H9 (cell line): ENCODE measurements around the gene HS6ST3. TPM values are rescaled to one million over a fixed set of nuclear protein-coding genes. Genes with fewer than 3 reads are reported as not detected.

ENCODE experiments used
- DNase-seq: peaks from one replicate; pipeline ENCODE4 v3.0.0-alpha.2; 2017
- H2AFZ ChIP-seq: one replicate; pipeline ENCODE4 v1.6.1; 2013; ENCODE audit warnings: mild to moderate bottlenecking, low read length, control low read depth, moderate library complexity
- H2AK5ac ChIP-seq: 2 replicates; pipeline ENCODE4 v1.6.1; 2013; ENCODE audit warnings: low read length, control low read depth, mixed read lengths; ENCODE audit not compliant: insufficient read length
- H2BK120ac ChIP-seq: one replicate; pipeline ENCODE4 v1.6.1; 2013; ENCODE audit warnings: low read depth, mild to moderate bottlenecking, low read length, control low read depth, inconsistent platforms; ENCODE audit not compliant: poor library complexity, severe bottlenecking
- H2BK12ac ChIP-seq: 2 replicates; pipeline ENCODE4 v1.6.1; 2013; ENCODE audit warnings: low read length, control low read depth, mixed read lengths, low read depth; ENCODE audit not compliant: insufficient read length
- H2BK15ac ChIP-seq: 2 replicates; pipeline ENCODE4 v1.6.1; 2013; ENCODE audit warnings: low read depth, low read length, control low read depth
- H2BK20ac ChIP-seq: one replicate; pipeline ENCODE4 v1.6.1; 2013; ENCODE audit warnings: low read depth, mild to moderate bottlenecking, low read length, control low read depth, inconsistent platforms; ENCODE audit not compliant: poor library complexity, severe bottlenecking
- H2BK5ac ChIP-seq: 2 replicates; pipeline ENCODE4 v1.6.1; 2013; ENCODE audit warnings: low read length, control low read depth, mixed read lengths; ENCODE audit not compliant: insufficient read length
- H3K14ac ChIP-seq: 2 replicates; pipeline ENCODE4 v1.6.1; 2013; ENCODE audit warnings: low read length, control low read depth; ENCODE audit not compliant: insufficient read depth
- H3K18ac ChIP-seq: 2 replicates; pipeline ENCODE4 v1.6.1; 2013; ENCODE audit warnings: low read depth, mild to moderate bottlenecking, mixed read lengths, low read length, control low read depth; ENCODE audit not compliant: insufficient read length
- H3K23ac ChIP-seq: 2 replicates; pipeline ENCODE4 v1.6.1; 2013; ENCODE audit warnings: low read length, control low read depth, mixed read lengths, low read depth; ENCODE audit not compliant: insufficient read length
- H3K23me2 ChIP-seq: 2 replicates; pipeline ENCODE4 v1.6.1; 2013; ENCODE audit warnings: low read depth, mild to moderate bottlenecking, mixed read lengths, low read length, control low read depth; ENCODE audit not compliant: insufficient read length, poor library complexity, severe bottlenecking
- H3K27ac ChIP-seq: 2 replicates; pipeline ENCODE4 v1.5.1; 2013; ENCODE audit warnings: low read length, control low read depth, mixed read lengths, low read depth; ENCODE audit not compliant: insufficient read length
- H3K27me3 ChIP-seq: 2 replicates; pipeline ENCODE4 v1.6.1; 2013; ENCODE audit warnings: low read length, control low read depth, inconsistent platforms; ENCODE audit not compliant: insufficient read depth
- H3K4ac ChIP-seq: 2 replicates; pipeline ENCODE4 v1.6.1; 2013; ENCODE audit warnings: low read depth, mild to moderate bottlenecking, control low read depth, inconsistent platforms, low read length, moderate library complexity
- H3K4me1 ChIP-seq: 2 replicates; pipeline ENCODE4 v1.6.1; 2013; ENCODE audit warnings: low read length, control low read depth, inconsistent platforms; ENCODE audit not compliant: insufficient read depth
- H3K4me2 ChIP-seq: 2 replicates; pipeline ENCODE4 v1.6.1; 2013; ENCODE audit warnings: low read length, control low read depth, mixed read lengths; ENCODE audit not compliant: insufficient read length, insufficient read depth
- H3K56ac ChIP-seq: 2 replicates; pipeline ENCODE4 v1.6.1; 2013; ENCODE audit warnings: low read depth, mild to moderate bottlenecking, mixed read lengths, low read length, control low read depth; ENCODE audit not compliant: insufficient read length
- H3K79me1 ChIP-seq: 2 replicates; pipeline ENCODE4 v1.6.1; 2013; ENCODE audit warnings: low read depth, mild to moderate bottlenecking, moderate library complexity, low read length, control low read depth, inconsistent platforms; ENCODE audit not compliant: insufficient read depth, poor library complexity, severe bottlenecking
- H3K79me2 ChIP-seq: 2 replicates; pipeline ENCODE4 v1.6.1; 2013; ENCODE audit warnings: low read length, control low read depth, inconsistent platforms; ENCODE audit not compliant: insufficient read depth
- H3K9ac ChIP-seq: 2 replicates; pipeline ENCODE4 v1.6.1; 2013; ENCODE audit warnings: low read length, control low read depth, mixed read lengths; ENCODE audit not compliant: insufficient read length; ENCODE audit errors: extremely low read depth
- H3K9me3 ChIP-seq: one replicate; pipeline ENCODE4 v1.6.1; 2013; ENCODE audit warnings: low read depth, low read length, inconsistent platforms; ENCODE audit not compliant: control insufficient read depth
- H3T11ph ChIP-seq: one replicate; pipeline ENCODE4 v1.6.1; 2013; ENCODE audit warnings: mild to moderate bottlenecking, low read length, control low read depth, inconsistent platforms
- H4K20me1 ChIP-seq: one replicate; pipeline ENCODE4 v1.6.1; 2013; ENCODE audit not compliant: control insufficient read depth, insufficient read length, insufficient read depth
- H4K5ac ChIP-seq: 2 replicates; pipeline ENCODE4 v1.6.1; 2013; ENCODE audit warnings: low read depth, mild to moderate bottlenecking, mixed read lengths, low read length, control low read depth; ENCODE audit not compliant: insufficient read length
- H4K8ac ChIP-seq: replicated peaks from 2 replicates; pipeline ENCODE4 v1.6.1; 2013; ENCODE audit warnings: low read length, control low read depth, mixed read lengths, low read depth; ENCODE audit not compliant: insufficient read length
- H4K91ac ChIP-seq: 2 replicates; pipeline ENCODE4 v1.6.1; 2013; ENCODE audit warnings: low read depth, mild to moderate bottlenecking, moderate library complexity, mixed read lengths, low read length, control low read depth; ENCODE audit not compliant: insufficient read length
- H3K27ac Mint-ChIP-seq, 3 experiments: 2 replicates in 2 of 3; 3 replicates in 1 of 3; pipeline ENCODE4 v1.8.0; 2020 to 2021; ENCODE audit warnings: mixed read lengths in 3 of 3, mild to moderate bottlenecking in 1 of 3, moderate library complexity in 1 of 3
- H3K27me3 Mint-ChIP-seq: 2 replicates; pipeline ENCODE4 v1.8.0; 2021; ENCODE audit warnings: low read depth, mild to moderate bottlenecking, moderate library complexity, mixed read lengths
- H3K36me3 Mint-ChIP-seq, 3 experiments: 2 replicates in 2 of 3; 3 replicates in 1 of 3; pipeline ENCODE4 v1.8.0; 2020 to 2021; ENCODE audit warnings: low read depth in 3 of 3, mixed read lengths in 3 of 3; ENCODE audit not compliant: insufficient read depth in 1 of 3
- H3K4me1 Mint-ChIP-seq, 2 experiments: 2 replicates each; pipeline ENCODE4 v1.8.0; 2020; ENCODE audit warnings: mixed read lengths in 2 of 2
- H3K4me3 Mint-ChIP-seq, 2 experiments: 2 replicates in 1 of 2; 3 replicates in 1 of 2; pipeline ENCODE4 v1.8.0; 2020 to 2021; ENCODE audit warnings: mild to moderate bottlenecking in 2 of 2, mixed read lengths in 2 of 2, moderate library complexity in 1 of 2
- H3K9me3 Mint-ChIP-seq, 2 experiments: 2 replicates in 1 of 2; 3 replicates in 1 of 2; pipeline ENCODE4 v1.8.0; 2020; ENCODE audit warnings: mild to moderate bottlenecking in 2 of 2, mixed read lengths in 2 of 2, moderate library complexity in 1 of 2
- WGBS: extraction: QIAGEN DNeasy Blood & Tissue Kit; methylation state at CpG from one replicate; pipeline ENCODE4 v1.1.7; 2013; ENCODE audit warnings: missing lambda C conversion rate, low lambda C conversion rate, mixed read lengths; ENCODE audit not compliant: insufficient read length; ENCODE audit errors: extremely low coverage; 5-methylcytosine and 5-hydroxymethylcytosine counted together
- total RNA-seq: library from RNA; stranded (reverse); gene quantifications from 2 replicates; pipeline ENCODE4 v1.2.1, GENCODE V29; 2021
- TF ChIP-seq, protein P1 (sequence below): fragments of 200-600 bp; sonication (generic); conservative IDR thresholded peaks from 3 replicates; pipeline ENCODE4 v1.8.0; 2021; ENCODE audit warnings: antibody characterized with exemption, mild to moderate bottlenecking

The HS6ST3 gene
- total RNA-seq, 1 experiment from 2014 or later: 0.44 TPM

DNA sequence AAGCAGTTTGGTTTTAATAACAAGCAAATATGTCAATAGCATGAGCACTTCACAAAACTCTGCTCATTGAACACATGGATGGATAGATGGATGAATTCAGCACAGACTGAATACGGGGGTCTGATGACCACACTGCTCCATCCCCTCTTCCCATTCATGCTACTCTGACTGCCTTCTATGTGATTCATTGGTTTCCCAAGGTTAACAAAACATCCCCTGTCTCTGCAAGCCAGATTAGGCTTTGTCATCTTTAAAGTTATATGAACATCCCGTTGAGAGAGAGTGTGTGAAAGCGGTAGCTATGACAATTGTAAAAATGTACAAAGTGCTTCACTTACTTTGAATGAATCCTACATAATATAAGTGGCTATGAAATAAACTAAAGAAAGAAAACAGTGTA is 651.9 kb downstream of the HS6ST3 start:
- Histone ChIP-seq H3K9ac (no peak overlapping the region), H3K23ac (no peak overlapping the region), H3K4me1 (no peaks in the 10 kb centered on the region), H3K4me2 (no peak overlapping the region), H3K27ac (no peak overlapping the region), H3T11ph (no peak overlapping the region), H2BK20ac (no peak overlapping the region), H4K5ac (no peak overlapping the region), H3K18ac (no peak overlapping the region), H2BK5ac (no peak overlapping the region), H2BK120ac (no peak overlapping the region), H2AK5ac (no peak overlapping the region), H2AFZ (no peak overlapping the region), H4K91ac (no peak overlapping the region), H3K56ac (no peak overlapping the region), H2BK15ac (no peak overlapping the region), H3K9me3 (no peaks in the 10 kb centered on the region), H3K4ac (no peak overlapping the region), H4K8ac (no peak overlapping the region), H3K79me1 (no peaks in the 10 kb centered on the region), H4K20me1 (no peaks in the 10 kb centered on the region), H2BK12ac (no peak overlapping the region), H3K23me2 (no peaks in the 10 kb centered on the region), H3K14ac (no peak overlapping the region), H3K79me2 (no peaks in the 10 kb centered on the region), H3K27me3 (no peaks in the 10 kb centered on the region)
- DNase-seq: no peak
- TF ChIP-seq, protein P1, sequence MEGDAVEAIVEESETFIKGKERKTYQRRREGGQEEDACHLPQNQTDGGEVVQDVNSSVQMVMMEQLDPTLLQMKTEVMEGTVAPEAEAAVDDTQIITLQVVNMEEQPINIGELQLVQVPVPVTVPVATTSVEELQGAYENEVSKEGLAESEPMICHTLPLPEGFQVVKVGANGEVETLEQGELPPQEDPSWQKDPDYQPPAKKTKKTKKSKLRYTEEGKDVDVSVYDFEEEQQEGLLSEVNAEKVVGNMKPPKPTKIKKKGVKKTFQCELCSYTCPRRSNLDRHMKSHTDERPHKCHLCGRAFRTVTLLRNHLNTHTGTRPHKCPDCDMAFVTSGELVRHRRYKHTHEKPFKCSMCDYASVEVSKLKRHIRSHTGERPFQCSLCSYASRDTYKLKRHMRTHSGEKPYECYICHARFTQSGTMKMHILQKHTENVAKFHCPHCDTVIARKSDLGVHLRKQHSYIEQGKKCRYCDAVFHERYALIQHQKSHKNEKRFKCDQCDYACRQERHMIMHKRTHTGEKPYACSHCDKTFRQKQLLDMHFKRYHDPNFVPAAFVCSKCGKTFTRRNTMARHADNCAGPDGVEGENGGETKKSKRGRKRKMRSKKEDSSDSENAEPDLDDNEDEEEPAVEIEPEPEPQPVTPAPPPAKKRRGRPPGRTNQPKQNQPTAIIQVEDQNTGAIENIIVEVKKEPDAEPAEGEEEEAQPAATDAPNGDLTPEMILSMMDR: no peak
- Mint-ChIP-seq H3K4me1 (peaks cover 0 to 2% of the 10 kb centered on the region in 2 experiments; a peak in 1 of 4 replicates), H3K36me3 (no peaks in the 10 kb centered on the region), H3K27me3 (no peaks in the 10 kb centered on the region), H3K4me3 (no peak overlapping the region), H3K9me3 (no peaks in the 10 kb centered on the region), H3K27ac (no peak overlapping the region)
- WGBS: no CpG with 5 or more reads among the region's 3 CpGs
